Endothelial cell of umbilical vein (primary cell): ENCODE results near the gene PARP9. TPM values are rescaled to one million over a fixed set of nuclear protein-coding genes. Genes with fewer than 3 reads are reported as not detected.

Experiments
- BruUV-seq: library from RNA; stranded (reverse); fragments of 400-500 nt; replicated peaks from 2 replicates; lab custom pipeline; 2021; lab: Mats Ljungman, UMichigan
- CTCF ChIA-PET: fragments of 300-600, 350-600 bp; sonication (Branson Sonifier 250); formaldehyde crosslinking; loops from one replicate; lab custom pipeline; 2021; ENCODE audit warnings: antibody characterized with exemption, inconsistent platforms; lab: Charles Lee
- POLR2A ChIA-PET: fragments of 300-600, 350-600 bp; sonication (Branson Sonifier 250); formaldehyde crosslinking; loops from one replicate; lab custom pipeline; 2021; ENCODE audit warnings: antibody characterized with exemption, inconsistent platforms; lab: Charles Lee
- DNase-seq: peaks from one replicate; pipeline ENCODE4 v3.0.0-alpha.2; 2011; ENCODE audit warnings: low read depth, low spot score
- FAIRE-seq: peaks from 2 replicates; lab custom pipeline; 2011; peaks lifted over from hg19 to GRCh38; lab: Jason Lieb, UNC
- H2AFZ ChIP-seq: 2 replicates; pipeline ENCODE4 v1.6.0; 2012; ENCODE audit warnings: low read depth, low read length, control low read depth, inconsistent platforms
- H3K27ac ChIP-seq: 2 replicates; pipeline ENCODE4 v1.5.1; 2011; ENCODE audit warnings: low read depth, mild to moderate bottlenecking, control low read depth, low read length, moderate library complexity; ENCODE audit not compliant: insufficient read depth
- H3K27me3 ChIP-seq, 2 experiments: 2 replicates each; pipeline versions ENCODE4 v1.6.0 to v1.6.1; 2011; ENCODE audit warnings: low read length in 2 of 2, mixed read lengths in 1 of 2; ENCODE audit not compliant: control insufficient read depth in 2 of 2, insufficient read depth in 2 of 2
- H3K36me3 ChIP-seq, 2 experiments: 2 replicates in 1 of 2; 3 replicates in 1 of 2; pipeline ENCODE4 v1.5.1; 2011; ENCODE audit warnings: low read length in 2 of 2, mild to moderate bottlenecking in 1 of 2, moderate library complexity in 1 of 2; ENCODE audit not compliant: control insufficient read depth in 2 of 2, insufficient read depth in 2 of 2; ENCODE audit errors: extremely low read depth in 1 of 2
- H3K4me1 ChIP-seq: 3 replicates; pipeline ENCODE4 v1.5.1; 2011; ENCODE audit warnings: mild to moderate bottlenecking, low read length; ENCODE audit not compliant: control insufficient read depth, insufficient read depth; ENCODE audit errors: extremely low read depth
- H3K4me2 ChIP-seq: 2 replicates; pipeline ENCODE4 v1.6.1; 2011; ENCODE audit warnings: low read length, control low read depth, mixed read lengths; ENCODE audit not compliant: insufficient read depth
- H3K4me3 ChIP-seq, 3 experiments: fragments of 200-600 bp in 1 of 3; sonication (generic), shearing (Covaris generic) in 1 of 3; replicated peaks in 1 of 3; 2 replicates each; pipeline ENCODE4 v1.5.1; 2011 to 2016; ENCODE audit warnings: control low read depth in 3 of 3, low read length in 3 of 3, mild to moderate bottlenecking in 2 of 3, inconsistent platforms in 1 of 3, low read depth in 1 of 3, moderate library complexity in 1 of 3; ENCODE audit not compliant: insufficient read depth in 1 of 3
- H3K79me2 ChIP-seq: 2 replicates; pipeline ENCODE4 v1.6.0; 2012; ENCODE audit warnings: low read length, inconsistent platforms; ENCODE audit not compliant: control insufficient read depth, insufficient read depth
- H3K9ac ChIP-seq: replicated peaks from 2 replicates; pipeline ENCODE3; 2011; ENCODE audit warnings: low read length, control low read depth; ENCODE audit not compliant: insufficient read depth; ENCODE audit errors: extremely low read depth
- H3K9me1 ChIP-seq: replicated peaks from 3 replicates; pipeline ENCODE4 v1.6.0; 2011; ENCODE audit warnings: mild to moderate bottlenecking, low read length; ENCODE audit not compliant: control insufficient read depth, insufficient read depth; ENCODE audit errors: extremely low read depth
- H3K9me3 ChIP-seq: replicated peaks from 2 replicates; pipeline ENCODE4 v1.5.1; 2012; ENCODE audit warnings: low read length, inconsistent platforms; ENCODE audit not compliant: control insufficient read depth, insufficient read depth
- H4K20me1 ChIP-seq: replicated peaks from 2 replicates; pipeline ENCODE3; 2011; ENCODE audit warnings: mild to moderate bottlenecking, low read length; ENCODE audit not compliant: control insufficient read depth, insufficient read depth; ENCODE audit errors: extremely low read depth
- EZH2 ChIP-seq: IDR thresholded peaks from 2 replicates; pipeline ENCODE4 v1.6.1; 2012; ENCODE audit warnings: borderline replicate concordance, low read depth, mild to moderate bottlenecking, moderate library complexity, low read length, inconsistent platforms; ENCODE audit not compliant: severe bottlenecking
- FOS ChIP-seq: IDR thresholded peaks from 2 replicates; pipeline ENCODE4 v1.6.1; 2011; ENCODE audit warnings: mild to moderate bottlenecking, low read length, moderate library complexity, borderline replicate concordance; ENCODE audit not compliant: insufficient read depth
- GATA2 ChIP-seq: IDR thresholded peaks from 2 replicates; pipeline ENCODE4 v1.7.0; 2011; ENCODE audit warnings: low read depth, mild to moderate bottlenecking, moderate library complexity, mixed read lengths, low read length; ENCODE audit not compliant: insufficient read length, insufficient read depth
- JUN ChIP-seq: IDR thresholded peaks from 2 replicates; pipeline ENCODE4 v1.6.1; 2011; ENCODE audit warnings: borderline replicate concordance, low read depth; ENCODE audit not compliant: insufficient read length, insufficient read depth
- MAX ChIP-seq: IDR thresholded peaks from 2 replicates; pipeline ENCODE4 v1.6.1; 2011; ENCODE audit not compliant: insufficient read depth, insufficient read length
- POLR2A ChIP-seq: IDR thresholded peaks from 2 replicates; pipeline ENCODE4 v1.6.1; 2012; ENCODE audit warnings: low read depth, mild to moderate bottlenecking, control low read depth, low read length
- POLR2AphosphoS5 ChIP-seq: IDR thresholded peaks from 2 replicates; pipeline ENCODE4 v1.6.1; 2012; ENCODE audit warnings: low read depth, mild to moderate bottlenecking, control low read depth, low read length, moderate library complexity; ENCODE audit not compliant: insufficient read depth
- dilution Hi-C: fragments of 300-500 bp; cut with MboI; formaldehyde crosslinking; loops from one replicate; pipeline ENCODE4 v1.15.0; 2019; ENCODE audit warnings: low sequenced_read_pairs; ENCODE audit not compliant: extremely low pct_ligation_motif_present
- intact Hi-C: fragments of 100-400 bp; cut with micrococcal nuclease; formaldehyde crosslinking; loops from one replicate; pipeline ENCODE4 v1.10.0; 2022
- polyA plus RNA-seq, 4 experiments: library from polyadenylated mRNA; depleted of rRNA in 3 of 4; stranded (reverse) in 3 of 4; unstranded in 1 of 4; fragments of >200 nt; gene quantifications; 2 replicates each; pipeline versions ENCODE4 v1.2.1 to v1.2.3, GENCODE V29; 2011 to 2012; ENCODE audit warnings: missing spikeins in 1 of 4
- total RNA-seq: library from RNA; stranded (reverse); gene quantifications from 2 replicates; pipeline ENCODE4 v1.2.3, GENCODE V29; 2021
- TF ChIP-seq, protein P1 (sequence below), 2 donors: IDR thresholded peaks; 1 replicate in 1 of 2; 2 replicates in 1 of 2; pipeline ENCODE4 v1.5.1; 2011; ENCODE audit warnings: low read length in 2 of 2, mild to moderate bottlenecking in 2 of 2, moderate library complexity in 2 of 2, control low read depth in 1 of 2, inconsistent platforms in 1 of 2, low read depth in 1 of 2; ENCODE audit not compliant: insufficient read depth in 1 of 2; ENCODE audit errors: extremely low read depth in 1 of 2

The PARP9 gene
- total and polyA plus RNA-seq, 2 donors (not counting 3 experiments of a cell fraction or from before 2014, with no cell fraction given), result 10.1 to 12.5 TPM

DNA sequence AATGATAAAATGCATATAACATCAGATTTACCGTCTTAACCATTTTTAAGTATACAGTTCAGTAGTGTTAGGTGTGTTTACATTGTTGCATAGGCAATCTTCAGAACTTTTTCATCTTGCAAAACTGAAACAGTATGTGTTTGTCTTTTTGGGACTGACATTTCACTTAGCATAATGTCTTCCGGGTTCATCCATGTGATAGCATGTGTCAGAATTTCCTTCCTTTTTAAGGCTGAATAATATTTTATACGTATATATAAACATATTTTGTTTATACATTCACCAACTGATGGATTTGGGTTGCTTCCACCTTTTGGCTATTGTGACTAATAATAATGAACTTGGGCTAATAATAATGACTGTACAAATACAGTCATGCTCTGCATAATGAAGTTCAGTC, 16.4 kb upstream of the PARP9 start:
- intact Hi-C loops, result no loop called here
- no peaks in the 10 kb centered on the region for H3K27me3 ChIP-seq
- H3K4me3 ChIP-seq, result no peak overlapping the region
- DNase-seq, result no peak
- no peaks in the 10 kb centered on the region for H3K9me1 ChIP-seq
- TF ChIP-seq GATA2 (no peak), POLR2AphosphoS5 (no peak), JUN (no peak), EZH2 (no peak)
- no peaks in the 10 kb centered on the region for H3K9me3 ChIP-seq
- no peak for FAIRE-seq
- POLR2A ChIA-PET, result interaction anchor here (0.6 kb wide), 1 partner anchor 1609 kb away, joined by 3 read pairs; no protein-coding TSS in a partner anchor
- no peaks in the 10 kb centered on the region for H4K20me1 ChIP-seq
- H3K79me2 ChIP-seq, result no peaks in the 10 kb centered on the region
- H3K27ac ChIP-seq, result no peak overlapping the region
- BruUV-seq, result no TSS peak
- CTCF ChIA-PET, result interaction anchor here (2.3 kb wide), 1 partner anchor 99 kb away, joined by 8 read pairs; no protein-coding TSS in a partner anchor
- no peak overlapping the region for H3K9ac ChIP-seq
- H3K36me3 ChIP-seq, result no peaks in the 10 kb centered on the region
- peaks cover 6% of the 10 kb centered on the region for H3K4me1 ChIP-seq
- no peak overlapping the region for H3K4me2 ChIP-seq
- no peak overlapping the region for H2AFZ ChIP-seq
- dilution Hi-C loops, result no loop called here

DNA sequence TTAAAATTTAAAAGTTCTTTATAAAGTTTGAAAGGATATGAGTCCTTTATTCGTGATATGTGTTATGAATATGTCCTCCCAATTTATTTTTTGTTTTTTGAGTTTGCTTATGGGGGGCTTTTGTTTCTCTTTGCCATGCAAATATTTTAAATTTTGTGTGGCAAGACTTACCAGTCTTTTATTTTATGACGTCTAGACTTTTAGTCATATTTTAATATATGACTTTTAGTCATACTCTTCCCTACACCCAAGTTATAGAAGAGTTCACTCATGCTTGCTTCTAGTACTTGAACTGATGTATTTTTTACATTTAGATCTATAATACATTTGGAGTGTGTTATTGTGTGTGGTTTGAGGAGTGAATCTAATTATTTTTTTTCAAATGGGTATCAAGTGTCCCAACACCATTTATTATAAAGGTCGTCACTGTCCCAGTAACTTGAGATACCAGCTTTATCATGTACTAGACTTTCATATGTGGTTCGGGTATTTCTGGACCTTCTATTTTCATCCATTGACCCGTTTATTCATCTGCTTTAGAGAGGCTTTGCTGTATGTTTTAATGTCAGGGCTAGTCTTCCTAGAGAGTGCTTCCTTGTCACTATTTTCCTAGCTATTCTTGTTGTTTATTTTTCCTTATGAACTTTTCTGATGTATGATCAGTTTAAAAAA, 14.1 kb upstream of the PARP9 start:
- Histone ChIP-seq H3K9me1 (no peaks in the 10 kb centered on the region), H3K36me3 (no peaks in the 10 kb centered on the region), H3K9ac (peak overlapping the region; percentile 48), H3K4me2 (peak overlapping the region; percentile 60), H3K4me1 (peaks cover 7% of the 10 kb centered on the region), H3K27ac (no peak overlapping the region), H3K27me3 (no peaks in the 10 kb centered on the region), H3K4me3 (peak overlapping the region; percentile 39 to 56 (median 51)), H3K79me2 (no peaks in the 10 kb centered on the region), H2AFZ (peak overlapping the region; percentile 96), H4K20me1 (no peaks in the 10 kb centered on the region), H3K9me3 (no peaks in the 10 kb centered on the region)
- ChIA-PET POLR2A (interaction anchor here (0.6 kb wide), 1 partner anchor 36 kb away, joined by 13 read pairs; no protein-coding TSS in a partner anchor), CTCF (interaction anchor here (0.8 to 2.3 kb wide), 7 partner anchors 9 to 1031 kb away, joined by 3 to 8 read pairs (median 3); no protein-coding TSS in a partner anchor)
- no peak for TF ChIP-seq JUN
- no peak for TF ChIP-seq GATA2
- no peak for TF ChIP-seq FOS
- no peak for TF ChIP-seq POLR2A
- no peak for TF ChIP-seq MAX
- no peak for TF ChIP-seq EZH2
- TF ChIP-seq, protein P1, sequence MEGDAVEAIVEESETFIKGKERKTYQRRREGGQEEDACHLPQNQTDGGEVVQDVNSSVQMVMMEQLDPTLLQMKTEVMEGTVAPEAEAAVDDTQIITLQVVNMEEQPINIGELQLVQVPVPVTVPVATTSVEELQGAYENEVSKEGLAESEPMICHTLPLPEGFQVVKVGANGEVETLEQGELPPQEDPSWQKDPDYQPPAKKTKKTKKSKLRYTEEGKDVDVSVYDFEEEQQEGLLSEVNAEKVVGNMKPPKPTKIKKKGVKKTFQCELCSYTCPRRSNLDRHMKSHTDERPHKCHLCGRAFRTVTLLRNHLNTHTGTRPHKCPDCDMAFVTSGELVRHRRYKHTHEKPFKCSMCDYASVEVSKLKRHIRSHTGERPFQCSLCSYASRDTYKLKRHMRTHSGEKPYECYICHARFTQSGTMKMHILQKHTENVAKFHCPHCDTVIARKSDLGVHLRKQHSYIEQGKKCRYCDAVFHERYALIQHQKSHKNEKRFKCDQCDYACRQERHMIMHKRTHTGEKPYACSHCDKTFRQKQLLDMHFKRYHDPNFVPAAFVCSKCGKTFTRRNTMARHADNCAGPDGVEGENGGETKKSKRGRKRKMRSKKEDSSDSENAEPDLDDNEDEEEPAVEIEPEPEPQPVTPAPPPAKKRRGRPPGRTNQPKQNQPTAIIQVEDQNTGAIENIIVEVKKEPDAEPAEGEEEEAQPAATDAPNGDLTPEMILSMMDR (IDR thresholded peaks at IDR 0.05; ENCODE audit: extremely low read depth in 1 of 2, insufficient read depth in 1 of 2, low read depth in 1 of 2, low read length in 2 of 2), result no peak
- no peak for DNase-seq
- no TSS peak for BruUV-seq
- FAIRE-seq, result peak; percentile 12
- intact Hi-C loops (no loop called here), dilution Hi-C loops (no loop called here)
